GM12875 (cell line): ENCODE results near the gene SOBP.

ENCODE experiments used
- H3K4me3 ChIP-seq: one replicate; pipeline ENCODE4 v1.5.1; 2011; ENCODE audit warnings: low read depth, low read length, control low read depth
- CTCF ChIP-seq: IDR thresholded peaks from 2 replicates; pipeline ENCODE4 v1.5.1; 2011; ENCODE audit warnings: low read depth, mild to moderate bottlenecking, control low read depth, inconsistent platforms, low read length, moderate library complexity, borderline replicate concordance; ENCODE audit not compliant: insufficient read depth

SOBP gene

GRCh38 chr6:107674995-107675738, 185.2 kb downstream of the SOBP start:
- TF ChIP-seq CTCF, result peak; percentile 75
- H3K4me3 ChIP-seq, result no peak overlapping the region

GRCh38 chr6:107676042-107676441, 186.1 kb downstream of the SOBP start:
- no peak for TF ChIP-seq CTCF
- no peak overlapping the region for H3K4me3 ChIP-seq

- TF ChIP-seq CTCF, result no peak
- H3K4me3 ChIP-seq, result no peak overlapping the region
These were observed 187.5 kb downstream of the SOBP start for GRCh38 chr6:107677399-107677798.

- TF ChIP-seq CTCF, result no peak
- H3K4me3 ChIP-seq, result no peak overlapping the region
These were observed 189.5 kb downstream of the SOBP start for GRCh38 chr6:107679457-107679856.

- TF ChIP-seq CTCF, result no peak
- H3K4me3 ChIP-seq, result no peak overlapping the region
These were observed 192.8 kb downstream of the SOBP start for GRCh38 chr6:107682721-107683120.

- no peak for TF ChIP-seq CTCF
These were observed 193.3 kb downstream of the SOBP start for GRCh38 chr6:107683183-107683582.

GRCh38 chr6:107684996-107685395, 195.1 kb downstream of the SOBP start:
- H3K4me3 ChIP-seq, result no peak overlapping the region
- no peak for TF ChIP-seq CTCF

More at GRCh38 chr6:107683183-107683582, 193.3 kb downstream of the SOBP start:
- H3K4me3 ChIP-seq, result no peak overlapping the region
